ENCODE measurements around the gene MADD.
A peak's percentile ranks its signal among the peaks of the same experiment; 100 is the strongest.

Gene MADD

DNA sequence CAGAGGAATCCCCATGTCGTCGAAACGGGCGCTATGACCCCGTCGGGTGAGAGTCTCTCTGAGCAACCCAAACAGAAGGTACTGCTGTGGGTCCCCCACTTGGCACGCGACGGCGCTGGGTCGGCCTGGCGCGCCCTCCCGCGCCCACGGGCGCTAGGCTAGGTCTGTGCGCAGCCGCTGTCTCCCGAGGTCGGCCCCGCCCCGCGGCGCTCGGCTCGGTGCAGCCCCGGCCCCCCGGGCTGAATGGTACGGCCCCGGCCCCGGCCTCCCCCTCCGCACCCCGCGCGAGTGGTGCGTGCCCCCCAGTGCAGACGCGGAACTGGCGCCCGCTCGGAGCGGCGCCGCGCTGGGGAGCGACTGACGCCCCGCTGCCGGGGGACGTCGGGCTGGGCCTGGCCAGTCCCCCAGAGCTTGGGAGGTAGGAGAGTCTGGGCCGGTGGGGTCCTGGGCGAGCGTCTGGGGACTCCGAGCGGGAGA is at the start of gene MADD:
MADD (plus strand) TSS at position 305 of the 477 bp plus-strand sequence.
- peak; percentile 85 for DNase-seq (ENCODE audit: low read depth)

DNA sequence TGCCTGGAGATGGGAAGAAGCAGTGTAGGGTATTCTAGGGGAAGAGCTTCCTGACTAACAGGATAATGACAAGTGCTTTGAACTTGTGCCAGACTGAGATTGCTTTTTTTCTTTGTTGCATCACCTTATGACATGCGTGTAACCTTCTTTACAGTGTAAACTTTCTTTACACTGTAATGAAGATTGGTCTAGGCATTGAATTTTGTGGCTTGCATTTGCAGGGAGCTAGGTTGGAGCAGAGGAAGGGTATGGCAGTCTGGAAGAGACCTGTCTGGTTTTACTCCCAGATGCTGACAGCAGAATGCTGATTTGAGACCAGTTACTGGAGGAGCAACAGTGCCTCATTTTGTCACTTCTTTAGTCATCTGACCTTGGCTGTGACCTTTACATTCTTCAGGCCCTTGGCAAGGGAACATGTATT is 49.5 kb upstream of the MADD start:
- DNase-seq (ENCODE audit: low read depth): no peak

DNA sequence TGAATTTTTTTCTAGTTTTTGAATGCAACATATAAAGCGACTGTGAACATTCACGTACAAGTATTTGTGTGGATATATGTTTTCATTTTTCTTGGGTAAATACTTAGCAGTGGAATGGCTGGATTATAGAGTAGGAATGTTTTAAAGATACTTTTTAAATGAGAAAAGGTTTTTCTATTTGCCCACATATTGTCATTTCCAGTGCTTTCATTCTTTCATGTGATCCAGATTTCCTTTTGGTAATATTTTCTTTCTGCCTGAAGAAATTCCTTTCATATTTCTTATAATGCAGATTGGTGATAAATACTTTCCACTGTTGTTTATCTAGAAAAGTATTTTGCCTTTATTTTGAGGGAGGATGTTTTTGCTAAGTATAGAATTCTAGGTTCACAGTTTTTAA is 47.2 kb upstream of the MADD start:
- no peak for DNase-seq (ENCODE audit: low read depth)

DNA sequence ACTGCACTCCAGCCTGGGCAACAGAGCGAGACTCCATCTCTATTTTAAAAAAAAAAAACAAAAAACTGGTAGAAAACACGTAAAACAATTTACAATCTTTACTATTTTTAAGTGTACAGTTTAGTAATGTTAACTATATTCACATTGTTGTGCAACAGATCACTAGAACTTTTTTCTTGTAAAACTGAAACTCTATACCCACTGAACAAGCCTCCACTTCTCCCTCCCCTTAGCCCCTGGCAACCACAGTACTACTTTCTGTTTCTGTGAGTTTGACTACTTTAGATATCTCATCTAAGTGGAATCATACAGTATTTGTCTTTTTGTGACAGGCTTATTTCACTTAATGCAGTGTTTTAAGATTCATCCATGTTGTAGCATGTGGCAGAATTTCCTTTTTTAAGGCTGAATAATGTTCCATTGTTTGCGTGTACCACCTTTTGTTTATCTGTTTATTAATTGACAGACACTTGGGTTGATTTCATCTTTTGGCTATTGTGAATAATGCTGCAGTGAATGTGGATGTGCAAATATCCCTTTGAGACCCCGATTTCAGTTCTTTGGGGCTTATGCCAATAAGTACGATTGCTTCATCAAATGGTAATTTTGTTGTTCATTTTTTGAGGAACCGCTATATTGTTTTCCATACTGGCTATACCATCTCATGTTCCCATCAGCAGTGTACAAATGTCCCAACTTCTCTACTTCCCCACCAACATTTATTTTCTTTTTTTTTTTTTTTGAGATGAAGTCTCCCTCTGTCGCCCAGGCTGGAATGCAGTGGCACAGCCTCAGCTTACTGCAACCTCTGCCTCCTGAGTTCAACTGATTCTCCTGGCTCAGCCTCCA is 44.2 kb upstream of the MADD start:
- no peak for DNase-seq (ENCODE audit: low read depth)

DNA sequence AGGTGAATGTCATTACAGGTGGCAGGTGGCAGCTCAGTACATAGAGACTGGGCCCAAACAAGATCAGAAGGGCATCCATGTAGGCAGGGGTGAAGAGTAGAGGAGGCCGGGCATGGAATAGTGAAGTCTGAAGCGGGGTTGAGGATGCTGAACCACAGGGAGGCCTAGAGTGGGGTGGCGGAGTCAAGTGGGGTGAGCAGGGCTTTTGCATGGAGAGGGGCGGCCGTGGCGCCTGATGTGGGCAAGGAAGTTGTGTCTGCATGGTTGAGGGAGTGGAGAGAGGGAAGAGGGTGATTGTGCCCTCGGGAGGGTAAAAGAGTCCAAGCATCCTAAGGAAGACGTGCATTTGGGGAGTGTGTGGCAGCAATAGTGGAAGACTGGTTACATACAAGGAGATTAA is 40.8 kb upstream of the MADD start:
- DNase-seq (ENCODE audit: low read depth): no peak

DNA sequence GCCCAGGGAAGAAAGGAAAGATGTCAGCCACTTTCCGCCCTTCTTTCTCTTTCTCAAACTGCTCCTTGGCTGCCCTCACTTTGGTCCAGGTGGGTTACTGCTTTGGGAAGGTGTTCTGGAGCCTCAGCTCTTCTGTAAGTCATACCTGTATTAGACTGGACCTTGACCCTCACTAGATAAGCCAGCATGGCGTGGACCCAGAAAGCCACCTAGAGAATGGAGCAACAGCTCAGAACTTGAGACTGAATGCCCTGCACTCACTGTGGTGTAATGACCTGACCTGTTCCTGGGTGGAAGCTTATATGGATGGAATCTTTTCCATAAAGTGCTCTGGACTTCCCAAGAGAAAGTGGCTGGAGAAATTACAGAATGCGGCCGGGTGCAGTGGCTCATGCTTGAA is 36.9 kb upstream of the MADD start:
- DNase-seq (ENCODE audit: low read depth): no peak

DNA sequence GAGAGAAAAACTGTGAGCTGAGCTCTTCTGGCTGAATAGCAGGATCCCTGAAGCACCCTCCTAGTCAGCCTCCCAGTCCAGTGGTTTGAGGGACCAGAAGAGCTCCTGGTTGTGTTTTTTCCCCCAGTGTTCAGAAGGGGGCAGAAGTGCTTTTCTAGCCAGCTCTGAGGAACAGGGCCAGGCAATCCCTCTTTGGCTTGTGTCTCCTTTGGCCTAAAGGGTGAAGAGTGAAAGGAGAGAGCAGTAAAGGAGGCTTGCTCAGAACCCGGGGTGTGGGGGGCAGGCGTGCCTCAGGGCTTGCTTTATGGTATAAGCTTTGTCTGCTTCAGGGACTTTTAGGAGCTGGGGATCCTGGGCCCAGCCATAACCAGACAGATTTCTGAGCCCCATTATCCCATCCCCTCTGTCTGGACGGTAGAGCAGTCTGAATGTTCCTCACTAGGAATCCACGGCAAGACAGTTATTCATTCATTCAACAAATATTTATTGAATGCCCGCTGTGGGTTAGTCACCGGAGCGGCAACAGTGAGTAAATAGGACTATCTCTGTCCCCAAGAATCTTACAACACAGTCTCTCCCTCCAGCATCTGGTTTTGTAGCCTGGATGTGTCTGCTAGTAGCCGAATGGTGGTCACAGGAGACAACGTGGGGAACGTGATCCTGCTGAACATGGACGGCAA is 35.8 kb upstream of the MADD start:
- no peak for DNase-seq (ENCODE audit: low read depth)

DNA sequence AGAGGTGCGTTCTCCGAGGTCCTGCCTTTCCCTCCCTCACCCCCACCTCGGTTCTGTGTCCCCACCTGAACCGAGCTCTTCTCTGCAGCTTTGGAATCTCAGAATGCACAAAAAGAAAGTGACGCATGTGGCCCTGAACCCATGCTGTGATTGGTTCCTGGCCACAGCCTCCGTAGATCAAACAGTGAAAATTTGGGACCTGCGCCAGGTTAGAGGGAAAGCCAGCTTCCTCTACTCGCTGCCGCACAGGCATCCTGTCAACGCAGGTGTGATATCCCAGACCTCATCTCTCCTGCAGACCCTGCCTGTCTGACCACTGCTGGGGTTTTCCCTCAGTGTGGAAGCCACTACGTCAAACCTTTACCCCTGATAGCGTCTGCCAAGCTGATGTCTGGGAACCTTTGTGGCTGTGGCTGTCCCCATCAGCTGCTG is 35.2 kb upstream of the MADD start:
- DNase-seq (ENCODE audit: low read depth): peak; percentile 70

DNA sequence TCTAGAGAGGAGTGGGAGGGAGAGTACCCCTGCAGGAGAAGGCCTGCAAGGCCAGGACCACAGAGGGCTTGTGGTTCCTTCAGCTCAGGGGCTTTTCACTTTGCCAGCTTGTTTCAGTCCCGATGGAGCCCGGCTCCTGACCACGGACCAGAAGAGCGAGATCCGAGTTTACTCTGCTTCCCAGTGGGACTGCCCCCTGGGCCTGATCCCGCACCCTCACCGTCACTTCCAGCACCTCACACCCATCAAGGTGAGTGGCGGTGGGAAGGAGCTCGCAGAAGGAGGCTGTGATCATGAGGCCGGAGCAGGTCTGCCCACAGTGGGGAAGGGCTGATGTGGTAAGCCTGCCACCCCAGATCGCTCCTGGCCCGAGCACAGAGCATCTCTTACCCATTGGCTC is 34.8 kb upstream of the MADD start:
- DNase-seq (ENCODE audit: low read depth): no peak

DNA sequence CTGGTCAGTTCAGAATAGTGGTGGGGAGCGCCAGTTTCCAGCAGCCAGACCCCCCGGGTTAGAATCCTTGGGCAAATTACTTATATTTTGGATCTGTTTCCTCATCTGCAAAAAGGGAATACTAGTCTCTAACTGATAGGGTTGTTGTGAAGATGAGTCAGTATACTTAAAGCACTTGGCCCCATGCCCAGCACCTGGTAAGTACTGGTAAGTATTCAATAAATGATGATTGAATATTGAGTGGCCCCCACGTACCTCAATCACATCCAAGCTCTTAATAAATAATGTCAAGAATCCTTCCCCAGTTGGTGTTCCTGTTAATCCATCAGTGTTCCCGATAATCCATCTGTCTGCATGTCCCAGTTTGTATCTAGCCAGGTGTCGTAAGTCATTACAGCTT is 33.5 kb upstream of the MADD start:
- no peak for DNase-seq (ENCODE audit: low read depth)

DNA sequence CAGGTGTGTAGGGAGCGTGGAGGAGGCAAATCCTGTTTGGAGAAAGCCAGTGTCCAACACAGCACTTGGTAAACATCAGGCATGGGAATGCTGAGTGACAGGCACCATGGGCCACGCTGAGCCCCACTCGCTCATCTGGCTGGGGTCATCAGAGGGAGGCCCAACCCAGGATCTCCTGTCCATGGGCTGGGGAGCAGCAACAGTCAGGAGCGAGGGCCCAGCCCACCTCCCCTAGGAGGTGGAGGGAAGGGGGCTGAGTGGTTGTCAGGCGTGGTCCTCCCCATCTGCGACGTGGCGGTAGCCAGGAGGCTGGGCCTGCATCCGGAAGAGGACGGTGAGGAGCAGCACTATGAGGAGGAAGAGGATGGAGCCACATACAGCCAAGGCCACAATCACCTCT is 30.1 kb upstream of the MADD start:
- no peak for DNase-seq (ENCODE audit: low read depth)

DNA sequence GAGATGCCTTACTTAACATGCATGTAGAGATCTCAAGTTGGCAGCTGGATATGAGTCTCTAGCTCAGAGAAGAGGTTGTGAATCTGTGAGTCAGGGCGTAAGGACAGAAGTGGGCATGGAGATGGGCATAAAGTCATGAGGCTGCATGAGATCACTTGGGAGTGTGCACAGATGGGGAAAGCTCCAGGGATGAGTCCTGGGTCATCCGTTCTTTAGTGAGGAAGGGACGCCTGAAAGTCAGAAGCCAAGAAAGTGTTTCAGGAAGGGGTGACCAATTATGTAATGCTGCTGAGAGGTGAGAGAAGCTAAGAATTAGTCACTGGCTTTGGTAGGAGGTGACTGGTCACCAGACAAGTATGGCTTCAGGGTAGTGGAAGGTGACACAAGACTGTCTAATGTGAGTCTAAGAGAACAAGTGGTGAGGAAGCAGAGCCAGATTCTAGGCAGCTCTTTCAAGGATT is 28.1 kb upstream of the MADD start:
- DNase-seq (ENCODE audit: low read depth): no peak

DNA sequence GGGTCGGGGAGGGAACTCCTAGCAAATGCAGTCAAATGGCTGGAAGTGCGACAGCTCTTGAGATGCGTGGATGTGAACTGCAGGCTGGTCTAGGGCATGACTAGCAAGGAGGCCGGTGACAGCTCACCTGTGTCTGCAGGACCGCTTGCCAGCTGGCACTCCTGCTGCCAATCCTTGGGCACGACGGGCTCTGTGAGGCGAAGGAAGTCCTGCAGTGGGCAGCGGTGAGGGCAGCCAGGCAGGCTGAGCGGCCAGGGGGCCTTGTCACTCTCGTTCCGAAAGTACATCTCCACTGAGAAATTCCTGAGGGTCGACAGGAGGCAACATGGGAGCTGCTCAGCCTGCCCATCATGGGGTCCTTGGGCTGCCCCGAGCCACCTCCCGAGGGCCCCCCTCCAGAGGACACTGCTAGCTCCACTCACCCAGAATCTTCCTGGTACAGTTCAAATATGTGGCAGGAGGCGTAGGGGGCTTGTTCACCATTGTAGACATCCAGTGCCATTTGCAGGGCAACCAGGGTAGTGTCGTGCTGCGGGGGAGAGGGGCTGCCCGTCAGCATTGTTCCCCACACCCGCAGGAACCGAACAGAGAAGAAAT is 27.2 kb upstream of the MADD start:
- DNase-seq (ENCODE audit: low read depth): no peak

DNA sequence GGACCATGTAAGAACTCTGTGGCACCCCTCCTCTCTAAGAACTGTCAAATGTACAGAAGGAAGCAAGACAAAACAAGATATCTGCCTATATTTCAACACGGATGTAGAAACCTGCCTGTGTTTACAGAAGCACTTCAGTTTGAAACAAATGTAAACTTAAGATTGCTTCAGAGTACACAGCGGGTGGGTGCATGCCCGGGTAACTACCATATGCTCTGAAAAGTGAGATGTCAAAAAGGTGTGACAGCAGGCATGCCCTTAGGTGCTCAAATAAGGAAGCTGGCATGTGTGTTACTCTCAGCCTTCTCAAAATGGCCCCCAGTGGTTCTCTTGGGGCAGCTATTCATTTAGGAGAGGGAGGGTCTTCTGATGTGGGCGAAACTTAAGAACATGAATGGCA is 26.5 kb upstream of the MADD start:
- no peak for DNase-seq (ENCODE audit: low read depth)

DNA sequence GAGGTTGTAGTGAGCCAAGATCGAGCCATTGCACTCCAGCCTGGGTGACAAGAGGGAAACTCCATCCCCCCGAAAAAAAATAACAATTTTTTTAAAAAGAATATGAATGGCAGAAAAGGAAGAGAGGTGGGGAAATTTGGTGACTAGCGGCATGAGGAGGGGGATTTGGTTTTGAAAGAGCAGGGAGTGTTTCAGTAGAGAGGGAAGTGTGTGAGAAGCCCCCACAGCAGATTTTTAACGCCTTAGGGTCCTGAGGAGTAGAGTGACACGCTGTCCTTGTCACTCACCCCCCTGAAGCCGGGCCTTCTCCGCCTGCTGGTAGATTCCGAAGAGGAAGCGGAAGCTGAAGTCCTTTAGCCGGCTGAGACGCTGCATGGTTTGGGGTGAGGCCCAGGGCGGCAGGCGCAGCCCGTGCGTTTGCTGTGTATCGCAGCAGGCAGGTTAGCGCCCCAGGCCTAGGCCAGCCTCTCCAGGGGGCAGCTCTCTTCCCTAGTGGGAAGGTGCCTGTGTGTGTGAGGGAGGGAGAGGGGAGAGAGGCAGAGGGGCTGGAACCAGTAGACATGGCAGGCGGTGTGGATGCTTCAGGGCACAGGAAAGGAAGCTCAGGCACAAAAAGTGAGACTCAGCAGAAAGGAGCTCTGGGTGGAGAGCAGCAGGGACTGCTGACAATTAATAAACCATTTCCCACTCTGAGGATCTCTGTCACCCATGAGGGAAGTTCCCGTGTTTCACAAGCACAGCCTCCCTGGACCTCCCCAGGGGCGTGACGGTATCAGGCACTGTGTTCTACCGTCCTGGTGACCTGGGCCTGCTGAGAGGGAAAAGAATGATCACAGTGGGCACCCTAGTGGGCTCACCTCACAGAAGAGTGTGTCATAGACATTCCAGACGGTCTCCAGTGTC is 25.2 kb upstream of the MADD start:
- no peak for DNase-seq (ENCODE audit: low read depth)

DNA sequence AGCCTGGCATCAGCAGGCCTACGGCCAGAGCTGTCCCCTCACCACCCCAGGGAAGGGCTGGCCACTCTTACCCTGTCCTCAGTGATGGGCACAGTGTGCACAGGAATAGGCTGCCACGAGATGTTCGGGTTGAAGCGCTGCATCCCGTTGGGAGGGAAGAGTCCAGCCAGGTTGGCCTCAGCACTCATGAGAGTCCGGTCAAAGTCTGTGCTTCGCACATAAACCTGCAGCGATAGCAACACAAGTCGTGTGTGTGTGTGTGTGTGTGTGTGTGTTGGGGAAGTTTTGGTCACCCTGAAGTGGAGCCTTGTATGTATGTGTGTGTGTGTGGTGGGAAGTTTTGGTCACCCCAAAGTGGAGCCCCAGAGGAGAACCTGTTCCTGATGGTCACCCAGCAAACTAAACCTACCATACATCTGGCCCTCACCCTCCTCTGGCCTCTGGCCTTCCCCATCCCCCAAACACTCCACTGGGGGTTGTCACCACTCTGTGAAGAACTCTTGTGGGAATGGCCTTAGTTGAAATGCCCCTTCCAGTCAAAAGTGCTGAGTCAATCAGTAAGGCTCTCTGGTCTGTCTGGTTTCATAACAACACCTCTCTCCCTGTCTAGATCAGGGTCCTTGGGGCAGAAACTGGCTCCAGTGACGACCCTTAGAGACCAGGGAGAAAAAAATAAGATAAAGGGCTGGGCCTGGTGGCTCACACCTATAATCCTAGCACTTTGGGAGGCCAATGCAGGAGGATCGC is 24.1 kb upstream of the MADD start:
- DNase-seq (ENCODE audit: low read depth): no peak

DNA sequence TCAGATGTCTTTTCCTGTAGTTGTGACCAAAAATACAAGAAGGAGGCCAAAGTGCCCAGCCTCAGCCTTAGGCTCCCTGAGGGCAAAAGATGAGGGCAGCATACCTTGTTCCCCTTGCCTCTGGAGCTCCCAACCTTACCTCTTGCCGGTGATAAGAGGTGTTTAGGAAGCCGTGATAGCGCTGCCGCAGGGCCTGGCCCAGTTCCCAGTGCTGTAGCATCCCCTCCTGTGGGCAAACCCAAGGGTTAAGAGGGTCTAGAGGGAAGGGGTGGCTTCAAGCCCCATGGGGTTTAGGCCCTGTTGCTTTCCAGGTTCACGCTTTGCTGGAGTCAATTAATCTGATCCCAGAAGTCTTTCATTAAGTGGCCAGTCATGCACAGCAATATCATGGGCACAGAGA is 22.4 kb upstream of the MADD start:
- DNase-seq (ENCODE audit: low read depth): no peak

DNA sequence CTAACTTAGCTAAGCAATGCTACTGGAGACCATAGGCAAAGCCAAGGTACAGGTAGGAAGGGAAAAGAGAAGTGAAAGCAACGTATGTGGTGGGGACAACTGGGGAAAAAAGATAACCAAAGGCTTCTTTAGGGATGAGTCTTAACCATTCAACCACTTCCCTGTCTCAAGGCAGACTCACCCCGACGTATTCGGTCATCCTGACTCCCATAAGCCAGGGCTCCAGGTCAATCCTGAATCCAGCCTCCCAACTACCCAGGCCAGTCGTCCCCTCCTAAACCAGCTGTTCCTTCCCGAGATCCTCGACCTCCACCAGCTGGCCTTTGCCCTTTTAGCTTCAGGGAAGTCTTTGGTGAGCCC is 21.6 kb upstream of the MADD start:
- DNase-seq (ENCODE audit: low read depth): no peak

DNA sequence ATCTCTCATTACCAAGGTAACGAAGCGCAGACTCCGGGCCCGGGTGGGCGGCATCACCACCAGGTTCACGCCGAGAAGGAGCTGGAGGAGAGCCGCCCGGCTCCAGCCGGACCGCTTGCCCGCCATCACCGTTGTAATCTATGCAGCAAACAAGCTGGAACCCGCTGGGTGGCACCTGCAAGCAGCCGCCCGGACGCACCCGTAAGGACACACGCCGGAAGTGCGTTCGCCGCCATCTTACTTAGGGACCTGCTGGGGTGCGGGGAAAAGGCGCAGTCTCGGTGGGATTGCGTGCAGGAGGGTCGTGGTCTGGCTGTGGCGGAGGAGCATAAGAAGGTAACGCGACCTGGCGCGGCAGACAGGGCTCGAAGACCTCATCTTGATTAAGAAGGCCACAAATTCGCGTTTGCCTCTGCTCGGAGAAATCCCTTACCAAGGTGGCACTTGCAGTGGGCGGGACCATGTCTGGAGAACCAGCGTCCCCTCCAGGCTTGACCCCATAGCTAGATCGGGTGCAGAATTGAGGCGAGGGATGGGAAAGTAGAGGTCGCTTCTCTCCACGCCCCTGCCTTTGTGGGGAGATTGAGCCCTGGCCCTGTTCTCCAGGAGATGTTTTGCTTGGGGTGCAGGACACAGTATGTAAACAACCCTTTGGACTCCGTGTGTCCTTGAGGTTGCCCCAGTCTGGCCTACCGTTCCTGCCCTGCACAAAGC is 21.1 kb upstream of the MADD start, which contains the start of gene ACP2:
ACP2 (minus strand) TSS at position 151 of the 714 bp plus-strand sequence; CDS start at position 126, 25 bp downstream.
- DNase-seq (ENCODE audit: low read depth): peak; percentile 68

DNA sequence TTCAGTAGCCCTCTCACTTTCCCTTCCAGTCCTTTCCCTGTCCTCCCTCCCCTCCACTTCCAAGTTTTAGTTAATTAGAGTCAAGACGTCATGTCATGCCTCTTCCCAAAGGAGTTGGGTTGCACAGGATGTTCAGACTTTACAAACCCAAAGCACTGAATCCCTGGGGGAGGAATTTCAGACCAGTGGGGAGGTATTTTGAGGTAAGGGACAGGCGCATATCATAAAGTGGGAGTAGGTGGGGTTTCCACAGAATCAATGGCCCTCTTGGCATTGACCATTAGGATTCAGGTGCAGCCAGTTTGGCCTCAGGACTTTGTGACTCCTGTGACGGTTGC is 20.6 kb upstream of the MADD start:
- no peak for DNase-seq (ENCODE audit: low read depth)

DNA sequence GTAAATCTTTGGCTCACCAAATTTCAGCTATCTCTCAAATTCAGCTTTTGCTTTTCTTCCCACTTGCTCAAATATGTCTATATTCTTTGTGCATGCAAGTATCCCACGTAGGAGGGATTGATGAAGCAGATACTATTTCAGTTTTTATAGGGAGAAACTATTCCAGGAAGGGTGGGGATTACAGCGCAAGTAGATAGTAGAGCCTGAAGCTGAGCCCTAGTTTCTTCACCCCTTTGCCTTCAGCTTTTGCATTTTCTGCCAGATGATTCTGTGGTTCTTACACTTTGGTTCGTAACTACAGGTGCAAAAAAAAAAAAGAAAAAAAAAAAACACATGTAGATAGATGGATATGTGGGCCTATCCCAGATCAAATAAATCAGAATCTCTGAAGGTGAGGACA is 18.2 kb upstream of the MADD start:
- DNase-seq (ENCODE audit: low read depth): no peak
